ENCODE measurements around the gene GADL1. TPM values are rescaled to one million over a fixed set of nuclear protein-coding genes. Genes with fewer than 3 reads are reported as not detected.

Gene GADL1
- total RNA-seq, 1 experiment from 2014 or later, result not detected

DNA sequence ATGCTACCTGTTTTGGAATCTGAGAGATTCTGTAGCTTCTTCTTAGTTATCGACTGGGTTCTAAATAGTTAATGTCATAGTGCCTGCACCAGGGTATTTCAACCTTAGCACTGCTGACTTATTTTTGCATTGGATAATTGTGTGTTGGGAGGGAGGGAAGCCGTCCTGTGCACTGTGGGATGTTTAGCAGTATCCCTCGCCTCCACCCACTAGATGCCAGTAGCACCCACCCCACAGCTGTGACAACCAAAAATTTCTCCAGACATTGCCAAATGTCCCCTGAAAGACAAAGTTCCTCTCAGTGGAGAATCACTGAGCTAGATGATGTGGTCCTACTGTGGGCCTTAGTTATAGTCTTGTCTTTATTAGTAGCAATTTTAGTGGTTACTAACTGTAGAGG lies 199.8 kb downstream of the GADL1 start:
- POLR2A ChIA-PET, result interaction anchor here (0.6 kb wide), 1 partner anchor 31 kb away, joined by 4 read pairs; no protein-coding TSS in a partner anchor
- BruUV-seq (replicated peaks), result no TSS peak
- CTCF ChIA-PET, result interaction anchor here (1.0 kb wide), 1 partner anchor 431 kb away, joined by 4 read pairs; no protein-coding TSS in a partner anchor

DNA sequence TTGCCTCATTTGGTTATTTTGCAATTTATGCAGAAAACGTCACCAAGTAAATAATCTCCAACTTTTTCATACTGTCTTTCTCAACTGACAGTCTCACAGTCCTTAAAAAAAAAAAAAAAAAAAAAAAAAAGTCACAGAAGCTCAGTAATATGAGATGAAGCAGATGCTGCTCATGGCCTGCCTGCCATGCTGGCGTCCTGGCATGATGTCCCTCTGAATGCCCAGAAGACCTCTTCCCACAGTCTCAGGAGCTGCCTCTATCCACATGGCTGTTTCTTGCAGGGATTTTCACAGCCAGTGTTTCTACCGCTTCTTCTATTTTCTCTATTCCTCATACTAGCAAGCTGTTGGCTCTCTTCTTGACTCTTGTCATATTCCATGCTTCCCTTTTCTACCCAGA lies 200.3 kb downstream of the GADL1 start:
- POLR2A ChIA-PET, result interaction anchor here (0.6 kb wide), 1 partner anchor 30 kb away, joined by 4 read pairs; no protein-coding TSS in a partner anchor
- Histone ChIP-seq H3K27me3 (ENCODE audit: insufficient read depth, low read length) (no peaks in the 10 kb centered on the region), H3K4me1 (ENCODE audit: control insufficient read depth in 1 of 2, insufficient read depth in 2 of 2, low read length in 2 of 2) (peaks cover 15 to 25% of the 10 kb centered on the region in 2 experiments), H3K79me2 (ENCODE audit: insufficient read depth, low read length) (peaks cover 26% of the 10 kb centered on the region), H3K9me2 (ENCODE audit: insufficient read depth) (no peaks in the 10 kb centered on the region), H3K4me2 (ENCODE audit: low read length) (no peak overlapping the region), H3K9me3 (ENCODE audit: control insufficient read depth in 1 of 2, insufficient read depth in 1 of 2, low read depth in 1 of 2, low read length in 2 of 2) (no peaks in the 10 kb centered on the region), H3K27ac (ENCODE audit: low read depth, low read length) (no peak overlapping the region), H3K4me3 (replicated peaks in 1 of 2; ENCODE audit: low read depth in 1 of 2, low read length in 2 of 2) (no peak overlapping the region), H3K36me3 (ENCODE audit: control insufficient read depth in 1 of 2, insufficient read depth in 2 of 2, low read length in 2 of 2) (peaks cover 24 to 54% of the 10 kb centered on the region in 2 experiments), H4K20me1 (ENCODE audit: insufficient read depth) (no peaks in the 10 kb centered on the region; the same call in 1 of the 2 replicates), H2AFZ (ENCODE audit: low read depth, low read length, poor library complexity, severe bottlenecking) (no peak overlapping the region), H3K9ac (ENCODE audit: low read length) (no peak overlapping the region)
- DNase-seq (ENCODE audit: low read depth, low spot score), result no peak
- no TSS peak for BruUV-seq (replicated peaks)
- ATAC-seq, result no peak
- RAD21 ChIA-PET (ENCODE audit: low non-redundant PET in 1 of 2, low total read pairs in 2 of 2, uncharacterized antibody in 2 of 2, unreplicated experiment in 2 of 2), result interaction anchor here (1.3 to 1.7 kb wide), 2 partner anchors 495 to 652 kb away, joined by 3 to 5 read pairs; no protein-coding TSS in a partner anchor
- CTCF ChIA-PET, result interaction anchor here (0.7 to 1.7 kb wide), 8 partner anchors 9 to 681 kb away, joined by 3 to 14 read pairs (median 4); no protein-coding TSS in a partner anchor
- intact Hi-C loops (cut with micrococcal nuclease), result no loop called here
- TF ChIP-seq TCF7L2 (IDR thresholded peaks at IDR 0.05; ENCODE audit: borderline replicate concordance, extremely low read depth, insufficient read depth, insufficient read length) (no peak), CBX3 (IDR thresholded peaks at IDR 0.05; ENCODE audit: low read depth) (no peak), ZFX (IDR thresholded peaks at IDR 0.05) (no peak), SP1 (IDR thresholded peaks at IDR 0.05; ENCODE audit: low read depth) (no peak), YY1 (IDR thresholded peaks at IDR 0.05; ENCODE audit: extremely low read depth, insufficient replicate concordance, low read depth, low read length) (no peak), ELF1 (IDR thresholded peaks at IDR 0.05; ENCODE audit: borderline replicate concordance, low read depth) (no peak)
- TF ChIP-seq, protein P1, sequence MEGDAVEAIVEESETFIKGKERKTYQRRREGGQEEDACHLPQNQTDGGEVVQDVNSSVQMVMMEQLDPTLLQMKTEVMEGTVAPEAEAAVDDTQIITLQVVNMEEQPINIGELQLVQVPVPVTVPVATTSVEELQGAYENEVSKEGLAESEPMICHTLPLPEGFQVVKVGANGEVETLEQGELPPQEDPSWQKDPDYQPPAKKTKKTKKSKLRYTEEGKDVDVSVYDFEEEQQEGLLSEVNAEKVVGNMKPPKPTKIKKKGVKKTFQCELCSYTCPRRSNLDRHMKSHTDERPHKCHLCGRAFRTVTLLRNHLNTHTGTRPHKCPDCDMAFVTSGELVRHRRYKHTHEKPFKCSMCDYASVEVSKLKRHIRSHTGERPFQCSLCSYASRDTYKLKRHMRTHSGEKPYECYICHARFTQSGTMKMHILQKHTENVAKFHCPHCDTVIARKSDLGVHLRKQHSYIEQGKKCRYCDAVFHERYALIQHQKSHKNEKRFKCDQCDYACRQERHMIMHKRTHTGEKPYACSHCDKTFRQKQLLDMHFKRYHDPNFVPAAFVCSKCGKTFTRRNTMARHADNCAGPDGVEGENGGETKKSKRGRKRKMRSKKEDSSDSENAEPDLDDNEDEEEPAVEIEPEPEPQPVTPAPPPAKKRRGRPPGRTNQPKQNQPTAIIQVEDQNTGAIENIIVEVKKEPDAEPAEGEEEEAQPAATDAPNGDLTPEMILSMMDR (IDR thresholded peaks at IDR 0.05 in 2 of 3, conservative IDR thresholded peaks at IDR 0.05 in 1 of 3; ENCODE audit: borderline replicate concordance in 1 of 3, insufficient read depth in 1 of 3, low read depth in 2 of 3, low read length in 2 of 3), result no peak
- TF ChIP-seq, protein P2, sequence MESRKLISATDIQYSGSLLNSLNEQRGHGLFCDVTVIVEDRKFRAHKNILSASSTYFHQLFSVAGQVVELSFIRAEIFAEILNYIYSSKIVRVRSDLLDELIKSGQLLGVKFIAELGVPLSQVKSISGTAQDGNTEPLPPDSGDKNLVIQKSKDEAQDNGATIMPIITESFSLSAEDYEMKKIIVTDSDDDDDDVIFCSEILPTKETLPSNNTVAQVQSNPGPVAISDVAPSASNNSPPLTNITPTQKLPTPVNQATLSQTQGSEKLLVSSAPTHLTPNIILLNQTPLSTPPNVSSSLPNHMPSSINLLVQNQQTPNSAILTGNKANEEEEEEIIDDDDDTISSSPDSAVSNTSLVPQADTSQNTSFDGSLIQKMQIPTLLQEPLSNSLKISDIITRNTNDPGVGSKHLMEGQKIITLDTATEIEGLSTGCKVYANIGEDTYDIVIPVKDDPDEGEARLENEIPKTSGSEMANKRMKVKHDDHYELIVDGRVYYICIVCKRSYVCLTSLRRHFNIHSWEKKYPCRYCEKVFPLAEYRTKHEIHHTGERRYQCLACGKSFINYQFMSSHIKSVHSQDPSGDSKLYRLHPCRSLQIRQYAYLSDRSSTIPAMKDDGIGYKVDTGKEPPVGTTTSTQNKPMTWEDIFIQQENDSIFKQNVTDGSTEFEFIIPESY (IDR thresholded peaks at IDR 0.05; ENCODE audit: extremely low read depth, insufficient replicate concordance, low read length), result no peak
- TF ChIP-seq, protein P3, sequence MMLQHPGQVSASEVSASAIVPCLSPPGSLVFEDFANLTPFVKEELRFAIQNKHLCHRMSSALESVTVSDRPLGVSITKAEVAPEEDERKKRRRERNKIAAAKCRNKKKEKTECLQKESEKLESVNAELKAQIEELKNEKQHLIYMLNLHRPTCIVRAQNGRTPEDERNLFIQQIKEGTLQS (IDR thresholded peaks at IDR 0.05), result no peak

More for the DNA sequence above, 199.8 kb downstream of the GADL1 start:
- ATAC-seq (no peak), DNase-seq (ENCODE audit: low read depth, low spot score) (no peak)
- Histone ChIP-seq H3K27ac (ENCODE audit: low read depth, low read length) (no peak overlapping the region), H3K36me3 (ENCODE audit: control insufficient read depth in 1 of 2, insufficient read depth in 2 of 2, low read length in 2 of 2) (peaks cover 24 to 54% of the 10 kb centered on the region in 2 experiments), H2AFZ (ENCODE audit: low read depth, low read length, poor library complexity, severe bottlenecking) (no peak overlapping the region), H3K9me3 (ENCODE audit: control insufficient read depth in 1 of 2, insufficient read depth in 1 of 2, low read depth in 1 of 2, low read length in 2 of 2) (no peaks in the 10 kb centered on the region), H3K9ac (ENCODE audit: low read length) (no peak overlapping the region), H3K9me2 (ENCODE audit: insufficient read depth) (no peaks in the 10 kb centered on the region), H4K20me1 (ENCODE audit: insufficient read depth) (no peaks in the 10 kb centered on the region; the same call in 1 of the 2 replicates), H3K4me3 (replicated peaks in 1 of 2; ENCODE audit: low read depth in 1 of 2, low read length in 2 of 2) (no peak overlapping the region), H3K4me1 (ENCODE audit: control insufficient read depth in 1 of 2, insufficient read depth in 2 of 2, low read length in 2 of 2) (peaks cover 10 to 20% of the 10 kb centered on the region in 2 experiments), H3K4me2 (ENCODE audit: low read length) (no peak overlapping the region), H3K27me3 (ENCODE audit: insufficient read depth, low read length) (no peaks in the 10 kb centered on the region), H3K79me2 (ENCODE audit: insufficient read depth, low read length) (peaks cover 21% of the 10 kb centered on the region)
- RAD21 ChIA-PET (ENCODE audit: low non-redundant PET in 1 of 2, low total read pairs in 2 of 2, uncharacterized antibody in 2 of 2, unreplicated experiment in 2 of 2), result no interaction called here
- TF ChIP-seq POLR2A (IDR thresholded peaks at IDR 0.05; ENCODE audit: borderline replicate concordance, extremely low read depth, insufficient read depth, insufficient read length) (no peak), RAD21 (IDR thresholded peaks at IDR 0.05; ENCODE audit: low read depth) (no peak), EZH2 (IDR thresholded peaks at IDR 0.05) (no peak), SIN3A (IDR thresholded peaks at IDR 0.05; ENCODE audit: low read depth) (no peak), POLR2AphosphoS5 (IDR thresholded peaks at IDR 0.05; ENCODE audit: low read depth, low read length) (no peak), CBX3 (IDR thresholded peaks at IDR 0.05; ENCODE audit: low read depth) (no peak), SRF (IDR thresholded peaks at IDR 0.05; ENCODE audit: low read depth) (no peak), JUND (IDR thresholded peaks at IDR 0.05) (no peak), YY1 (IDR thresholded peaks at IDR 0.05; ENCODE audit: extremely low read depth, insufficient replicate concordance, low read depth, low read length) (no peak)
- TF ChIP-seq, protein P3 (IDR thresholded peaks at IDR 0.05), result no peak
- TF ChIP-seq, protein P4, sequence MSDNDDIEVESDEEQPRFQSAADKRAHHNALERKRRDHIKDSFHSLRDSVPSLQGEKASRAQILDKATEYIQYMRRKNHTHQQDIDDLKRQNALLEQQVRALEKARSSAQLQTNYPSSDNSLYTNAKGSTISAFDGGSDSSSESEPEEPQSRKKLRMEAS (IDR thresholded peaks at IDR 0.05), result no peak
- intact Hi-C loops (cut with micrococcal nuclease), result no loop called here
